Choroid plexus epithelial cell (primary cell): ENCODE measurements around the gene FOXO1.
A peak's percentile ranks its signal among the peaks of the same experiment; 100 is the strongest.

Source experiments
- DNase-seq: peaks from one replicate; pipeline ENCODE4 v3.0.0-alpha.2; 2010; ENCODE audit warnings: low read depth
- H3K4me3 ChIP-seq: 2 replicates; pipeline ENCODE4 v1.5.1; 2011; ENCODE audit warnings: low read depth, mild to moderate bottlenecking, control low read depth, low read length, moderate library complexity
- TF ChIP-seq, protein P1 (sequence below): conservative IDR thresholded peaks from 2 replicates; pipeline ENCODE4 v1.5.1; 2011; ENCODE audit warnings: low read depth, mild to moderate bottlenecking, control low read depth, inconsistent platforms, low read length, moderate library complexity

Gene FOXO1

GRCh38 chr13:40673414-40673813, 7.0 kb upstream of the FOXO1 start:
- TF ChIP-seq, protein P1, sequence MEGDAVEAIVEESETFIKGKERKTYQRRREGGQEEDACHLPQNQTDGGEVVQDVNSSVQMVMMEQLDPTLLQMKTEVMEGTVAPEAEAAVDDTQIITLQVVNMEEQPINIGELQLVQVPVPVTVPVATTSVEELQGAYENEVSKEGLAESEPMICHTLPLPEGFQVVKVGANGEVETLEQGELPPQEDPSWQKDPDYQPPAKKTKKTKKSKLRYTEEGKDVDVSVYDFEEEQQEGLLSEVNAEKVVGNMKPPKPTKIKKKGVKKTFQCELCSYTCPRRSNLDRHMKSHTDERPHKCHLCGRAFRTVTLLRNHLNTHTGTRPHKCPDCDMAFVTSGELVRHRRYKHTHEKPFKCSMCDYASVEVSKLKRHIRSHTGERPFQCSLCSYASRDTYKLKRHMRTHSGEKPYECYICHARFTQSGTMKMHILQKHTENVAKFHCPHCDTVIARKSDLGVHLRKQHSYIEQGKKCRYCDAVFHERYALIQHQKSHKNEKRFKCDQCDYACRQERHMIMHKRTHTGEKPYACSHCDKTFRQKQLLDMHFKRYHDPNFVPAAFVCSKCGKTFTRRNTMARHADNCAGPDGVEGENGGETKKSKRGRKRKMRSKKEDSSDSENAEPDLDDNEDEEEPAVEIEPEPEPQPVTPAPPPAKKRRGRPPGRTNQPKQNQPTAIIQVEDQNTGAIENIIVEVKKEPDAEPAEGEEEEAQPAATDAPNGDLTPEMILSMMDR, result no peak
- no peak for DNase-seq
- H3K4me3 ChIP-seq, result no peak overlapping the region

DNA sequence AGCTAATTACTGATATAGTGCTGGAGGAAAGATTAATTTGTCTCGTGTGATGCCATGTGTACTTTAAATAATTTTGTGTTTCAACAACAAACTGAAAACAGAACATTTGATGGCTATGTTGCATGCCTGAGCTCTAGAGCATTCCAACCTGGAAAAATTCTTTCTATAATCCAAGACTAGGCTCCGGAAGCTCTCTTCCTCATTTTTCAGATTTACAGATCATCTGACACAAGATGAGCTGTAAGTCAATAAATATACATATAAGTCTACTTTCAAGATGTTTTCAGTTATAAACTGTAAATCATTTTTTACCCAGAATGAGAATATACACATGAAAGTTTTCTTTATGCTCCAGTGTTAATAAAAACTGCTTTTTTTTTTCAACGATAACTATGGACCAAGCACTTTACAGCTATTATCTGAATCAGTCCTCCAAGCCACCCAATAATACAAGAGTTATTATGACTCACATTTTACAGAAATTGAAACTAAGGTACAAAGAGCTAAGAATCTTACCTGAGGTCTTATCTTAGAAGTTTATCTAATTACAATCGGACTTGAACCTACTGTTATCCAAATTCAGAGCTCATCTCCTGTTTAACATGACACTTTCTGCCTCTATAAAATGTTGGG, 6.4 kb upstream of the FOXO1 start:
- TF ChIP-seq, protein P1, result no peak
- no peak overlapping the region for H3K4me3 ChIP-seq
- peak; percentile 35 for DNase-seq

DNA sequence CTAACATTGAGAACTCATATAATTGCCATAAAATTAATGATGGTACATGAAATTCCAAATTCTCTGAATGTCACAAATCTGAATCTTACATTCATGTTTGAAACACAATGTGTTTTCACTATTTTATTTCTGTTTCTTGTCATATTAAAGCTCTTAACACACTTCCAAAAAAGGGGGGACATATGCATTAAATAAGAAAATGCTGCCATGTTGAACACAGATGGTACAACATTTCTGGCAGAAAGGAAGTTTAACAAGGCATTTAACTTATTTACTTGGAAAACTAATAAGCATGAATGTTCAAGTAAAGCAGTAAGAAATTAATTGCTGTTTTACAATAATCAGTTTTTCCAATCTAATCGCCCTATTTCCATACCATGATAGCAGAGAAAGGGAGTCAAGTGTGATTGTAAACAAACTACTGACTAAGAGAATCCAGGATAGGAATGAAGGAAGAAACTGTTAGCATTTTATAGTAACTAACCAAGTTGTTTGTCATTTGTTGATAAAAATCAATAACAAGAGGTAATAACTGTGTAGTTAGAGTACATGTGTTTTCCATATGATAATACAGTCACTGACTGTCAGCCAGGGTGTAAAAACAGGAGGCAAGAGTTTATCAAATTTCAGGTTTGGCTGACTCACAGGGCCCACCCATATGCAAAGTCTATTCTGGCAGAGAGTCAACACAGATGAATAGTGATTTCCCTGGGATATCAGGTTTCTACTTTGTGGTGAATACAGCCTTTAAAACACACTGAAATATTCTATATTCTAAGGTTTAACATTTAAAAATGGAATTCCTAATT, 5.7 kb upstream of the FOXO1 start:
- DNase-seq, result peak; percentile 88
- H3K4me3 ChIP-seq, result no peak overlapping the region
- TF ChIP-seq, protein P1, result no peak

GRCh38 chr13:40670307-40670706, 3.9 kb upstream of the FOXO1 start:
- H3K4me3 ChIP-seq, result no peak overlapping the region
- DNase-seq, result no peak
- TF ChIP-seq, protein P1, result no peak

GRCh38 chr13:40668335-40668734, 1.9 kb upstream of the FOXO1 start:
- TF ChIP-seq, protein P1, result peak; percentile 71
- no peak for DNase-seq
- H3K4me3 ChIP-seq, result no peak overlapping the region

DNA sequence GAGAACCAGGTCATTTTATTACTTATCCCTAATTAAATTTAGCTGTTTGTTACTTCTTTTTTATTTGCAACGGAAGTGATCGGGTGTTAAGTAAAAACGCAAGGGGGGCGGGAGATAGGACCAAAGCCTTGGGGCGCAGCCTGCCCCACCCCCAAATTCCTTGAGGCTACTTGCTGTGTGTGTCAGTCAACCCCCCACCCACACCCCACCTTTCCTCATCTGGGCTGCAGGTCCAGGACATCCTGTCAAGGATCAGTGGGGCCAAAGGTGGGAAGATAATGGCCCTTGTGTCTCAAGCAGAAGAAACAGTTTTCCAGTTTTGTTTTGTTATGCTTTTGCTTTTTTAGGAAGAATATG, 1.2 kb upstream of the FOXO1 start:
- H3K4me3 ChIP-seq, result peak overlapping the region; percentile 95
- DNase-seq, result no peak
- TF ChIP-seq, protein P1, result no peak
